ENCODE data around the gene SIGLEC7. TPM values are rescaled to one million over a fixed set of nuclear protein-coding genes. Genes with fewer than 3 reads are reported as not detected.

Gene SIGLEC7
- not detected in 2 replicates for polyA plus RNA-seq (2011; rRNA removed)
- polyA minus RNA-seq (2011; rRNA and poly(A)+ RNA removed), result not detected in 2 replicates

DNA sequence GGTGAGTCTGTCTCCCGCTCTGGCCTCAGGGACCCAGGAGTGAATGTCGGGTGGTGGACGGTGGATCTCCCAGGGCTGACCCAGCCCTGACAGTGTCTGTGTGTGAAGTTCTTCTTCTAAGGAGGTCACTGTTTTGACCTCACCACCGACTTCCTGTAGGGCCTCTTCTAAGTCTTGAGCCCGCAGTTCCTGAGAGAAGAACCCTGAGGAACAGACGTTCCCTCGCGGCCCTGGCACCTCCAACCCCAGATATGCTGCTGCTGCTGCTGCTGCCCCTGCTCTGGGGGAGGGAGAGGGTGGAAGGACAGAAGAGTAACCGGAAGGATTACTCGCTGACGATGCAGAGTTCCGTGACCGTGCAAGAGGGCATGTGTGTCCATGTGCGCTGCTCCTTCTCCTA, at the start of gene SIGLEC7:
SIGLEC7 (plus strand) TSS at position 183 of the 400 bp plus-strand sequence; CDS start at position 252, 69 bp downstream.
- Histone ChIP-seq H3K4me3 (ENCODE audit: low read depth, low read length) (no peak within 1 kb of the TSS), H3K27me3 (ENCODE audit: control insufficient read depth, insufficient read depth, low read length) (no peaks in the 10 kb centered on the region), H3K36me3 (ENCODE audit: control insufficient read depth, insufficient read depth, low read length) (no peaks in the 10 kb centered on the region)
- ChIA-PET POLR2A (no interaction called here), CTCF (no interaction called here)
- no peak for DNase-seq (ENCODE audit: low read depth)
- TF ChIP-seq, protein P1, sequence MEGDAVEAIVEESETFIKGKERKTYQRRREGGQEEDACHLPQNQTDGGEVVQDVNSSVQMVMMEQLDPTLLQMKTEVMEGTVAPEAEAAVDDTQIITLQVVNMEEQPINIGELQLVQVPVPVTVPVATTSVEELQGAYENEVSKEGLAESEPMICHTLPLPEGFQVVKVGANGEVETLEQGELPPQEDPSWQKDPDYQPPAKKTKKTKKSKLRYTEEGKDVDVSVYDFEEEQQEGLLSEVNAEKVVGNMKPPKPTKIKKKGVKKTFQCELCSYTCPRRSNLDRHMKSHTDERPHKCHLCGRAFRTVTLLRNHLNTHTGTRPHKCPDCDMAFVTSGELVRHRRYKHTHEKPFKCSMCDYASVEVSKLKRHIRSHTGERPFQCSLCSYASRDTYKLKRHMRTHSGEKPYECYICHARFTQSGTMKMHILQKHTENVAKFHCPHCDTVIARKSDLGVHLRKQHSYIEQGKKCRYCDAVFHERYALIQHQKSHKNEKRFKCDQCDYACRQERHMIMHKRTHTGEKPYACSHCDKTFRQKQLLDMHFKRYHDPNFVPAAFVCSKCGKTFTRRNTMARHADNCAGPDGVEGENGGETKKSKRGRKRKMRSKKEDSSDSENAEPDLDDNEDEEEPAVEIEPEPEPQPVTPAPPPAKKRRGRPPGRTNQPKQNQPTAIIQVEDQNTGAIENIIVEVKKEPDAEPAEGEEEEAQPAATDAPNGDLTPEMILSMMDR (IDR thresholded peaks at IDR 0.05; ENCODE audit: insufficient read depth, low read depth, low read length), result no peak

DNA sequence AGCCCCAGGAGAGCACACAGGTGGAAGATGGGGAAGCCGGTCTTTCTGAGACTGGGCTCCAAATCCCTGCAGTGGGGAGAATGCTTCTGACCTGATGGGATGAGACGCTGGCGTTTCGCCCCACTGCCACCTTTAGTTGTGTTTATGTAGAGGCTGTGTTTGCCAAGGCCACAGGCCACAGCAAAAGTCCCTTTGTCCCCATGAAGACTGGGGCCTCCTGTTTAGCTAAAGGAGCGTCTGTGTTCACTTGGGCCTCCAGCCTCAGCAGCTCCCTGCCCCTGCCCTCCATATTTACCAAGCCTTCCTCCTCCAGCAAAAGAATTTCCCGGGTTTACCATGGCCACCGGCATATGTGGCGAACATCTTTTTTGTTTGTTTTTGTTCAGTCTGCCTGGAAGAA, 49.0 kb upstream of the SIGLEC7 start:
- Histone ChIP-seq H3K36me3 (ENCODE audit: control insufficient read depth, insufficient read depth, low read length) (peaks cover 5% of the 10 kb centered on the region), H3K27me3 (ENCODE audit: control insufficient read depth, insufficient read depth, low read length) (no peaks in the 10 kb centered on the region), H3K4me3 (ENCODE audit: low read depth, low read length) (no peak overlapping the region)
- ChIA-PET CTCF (no interaction called here), POLR2A (no interaction called here)
- TF ChIP-seq, protein P1 (IDR thresholded peaks at IDR 0.05; ENCODE audit: insufficient read depth, low read depth, low read length), result no peak
- DNase-seq (ENCODE audit: low read depth), result no peak

DNA sequence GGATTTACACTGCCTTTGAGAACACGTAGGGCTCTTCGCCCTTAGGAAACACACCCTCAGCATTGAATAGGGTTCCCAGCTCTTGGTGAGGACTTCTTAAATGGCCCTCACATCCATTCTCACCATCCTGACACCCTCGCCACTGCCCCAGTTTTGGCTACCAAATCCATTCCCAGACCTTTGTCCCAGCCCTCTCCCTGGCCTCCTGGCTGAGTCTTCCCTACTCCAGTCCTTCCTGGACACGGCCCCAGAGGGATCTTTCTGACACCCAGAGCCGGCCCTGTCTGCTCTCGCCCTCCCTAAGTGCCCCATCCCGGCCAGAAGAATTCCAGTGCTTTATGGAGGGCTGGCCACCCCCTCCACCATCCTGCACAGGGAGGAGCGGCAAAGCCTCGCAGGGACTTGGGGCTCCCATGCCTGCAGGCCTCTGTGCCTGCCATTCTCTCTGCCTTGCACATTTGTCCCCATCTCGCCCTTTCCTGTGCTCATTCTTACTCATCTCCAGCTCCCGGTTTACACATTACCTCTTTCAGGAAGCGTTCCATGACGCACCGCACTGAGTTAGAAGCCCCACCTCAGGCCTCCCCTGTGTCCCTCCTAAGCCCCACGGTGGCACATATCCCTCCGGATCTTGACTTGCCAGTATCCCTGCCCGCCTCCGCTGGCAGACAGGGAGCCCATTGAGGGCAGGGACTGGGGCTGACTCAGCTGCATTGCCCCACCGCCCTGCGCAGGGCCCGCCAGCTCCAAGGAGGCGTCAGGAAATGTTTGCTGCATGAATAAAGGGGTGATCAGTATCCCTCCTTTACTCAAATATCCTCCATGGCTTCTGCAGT, 48.4 kb upstream of the SIGLEC7 start:
- POLR2A ChIA-PET, result no interaction called here
- H3K36me3 ChIP-seq (ENCODE audit: control insufficient read depth, insufficient read depth, low read length), result peaks cover 6% of the 10 kb centered on the region
- TF ChIP-seq, protein P1 (IDR thresholded peaks at IDR 0.05; ENCODE audit: insufficient read depth, low read depth, low read length), result no peak
- CTCF ChIA-PET, result interaction anchor here (1.4 to 1.6 kb wide), 2 partner anchors 9 to 20 kb away, joined by 4 read pairs; no protein-coding TSS in a partner anchor
- no peak overlapping the region for H3K4me3 ChIP-seq (ENCODE audit: low read depth, low read length)
- DNase-seq (ENCODE audit: low read depth), result no peak
- H3K27me3 ChIP-seq (ENCODE audit: control insufficient read depth, insufficient read depth, low read length), result no peaks in the 10 kb centered on the region

DNA sequence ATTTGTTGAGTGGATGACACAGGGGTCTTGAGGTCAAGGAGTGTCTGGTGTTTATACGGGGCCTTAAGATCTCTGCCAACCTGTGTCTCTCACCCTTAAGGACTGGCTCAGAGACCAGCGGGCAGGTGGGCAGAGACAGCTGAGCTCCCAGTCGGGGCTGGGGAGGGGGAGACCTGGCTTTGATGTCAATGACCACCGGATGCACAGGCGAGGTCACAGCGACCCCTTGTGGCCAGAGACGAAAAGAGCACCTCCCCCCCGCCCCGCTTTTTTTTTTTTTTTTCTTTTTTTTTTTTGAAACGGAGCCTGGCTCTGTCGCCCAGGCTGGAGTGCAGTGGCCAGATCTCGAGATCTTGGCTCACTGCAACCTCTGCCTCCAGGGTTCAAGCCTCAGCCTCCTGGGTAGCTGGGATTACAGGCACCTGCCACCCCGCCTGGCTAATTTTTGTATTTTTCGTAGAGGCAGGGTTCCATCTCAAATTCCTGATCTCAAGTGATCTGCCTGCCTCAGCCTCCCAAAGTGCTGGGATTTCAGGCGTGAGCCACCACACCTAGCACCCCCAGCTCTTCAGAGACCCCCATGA, 47.3 kb upstream of the SIGLEC7 start:
- TF ChIP-seq, protein P1 (IDR thresholded peaks at IDR 0.05; ENCODE audit: insufficient read depth, low read depth, low read length), result peak; percentile 73
- ChIA-PET CTCF (interaction anchor here (0.6 to 1.6 kb wide), 4 partner anchors 8 to 114 kb away, joined by 3 to 4 read pairs (median 4); partner anchors contain the start of gene KLK8), POLR2A (no interaction called here)
- no peak for DNase-seq (ENCODE audit: low read depth)
- no peak overlapping the region for H3K4me3 ChIP-seq (ENCODE audit: low read depth, low read length)
- peaks cover 6% of the 10 kb centered on the region for H3K36me3 ChIP-seq (ENCODE audit: control insufficient read depth, insufficient read depth, low read length)
- no peaks in the 10 kb centered on the region for H3K27me3 ChIP-seq (ENCODE audit: control insufficient read depth, insufficient read depth, low read length)

DNA sequence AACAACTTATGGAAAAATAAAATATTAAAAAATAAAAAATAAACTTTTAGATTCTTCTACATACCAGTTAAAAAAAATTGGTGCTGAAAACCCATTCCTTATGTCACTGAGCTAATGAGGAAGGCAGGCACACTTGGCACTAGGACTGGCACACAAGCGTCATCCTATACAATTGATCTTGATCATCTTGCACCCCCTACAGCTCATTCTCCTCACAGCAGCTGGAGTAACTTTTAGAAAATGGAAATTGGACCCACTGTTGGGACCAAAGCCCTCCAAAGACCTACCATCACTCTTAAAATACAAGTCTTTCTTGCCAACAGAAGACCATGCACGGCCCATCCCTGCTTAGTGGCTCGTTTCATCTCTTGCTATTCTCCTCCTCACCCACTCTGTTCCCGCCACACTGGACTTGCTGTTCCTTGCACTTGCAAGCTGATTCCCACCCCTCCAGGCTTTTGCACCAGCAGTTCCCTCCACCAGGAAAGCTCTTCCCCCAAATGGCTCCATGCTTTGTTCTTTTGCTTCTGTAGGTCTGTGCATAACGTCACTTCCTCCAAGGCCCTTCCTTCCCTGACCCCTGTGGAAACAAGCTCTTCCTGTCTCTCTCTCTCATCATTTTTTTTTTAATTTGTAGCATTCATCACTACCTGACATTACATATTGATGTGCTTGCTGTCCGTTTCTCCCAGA, 45.5 kb upstream of the SIGLEC7 start:
- H3K27me3 ChIP-seq (ENCODE audit: control insufficient read depth, insufficient read depth, low read length), result no peaks in the 10 kb centered on the region
- H3K4me3 ChIP-seq (ENCODE audit: low read depth, low read length), result no peak overlapping the region
- TF ChIP-seq, protein P1 (IDR thresholded peaks at IDR 0.05; ENCODE audit: insufficient read depth, low read depth, low read length), result no peak
- POLR2A ChIA-PET, result no interaction called here
- CTCF ChIA-PET, result interaction anchor here (0.6 to 1.5 kb wide), 12 partner anchors 8 to 591 kb away, joined by 3 to 6 read pairs (median 3); no protein-coding TSS in a partner anchor
- H3K36me3 ChIP-seq (ENCODE audit: control insufficient read depth, insufficient read depth, low read length), result peaks cover 6% of the 10 kb centered on the region
- DNase-seq (ENCODE audit: low read depth), result no peak
